SIG-M5 treated with dmso at 0.1 percent for 504 hours (cell line): ENCODE data around the gene CDH20.

Experiments
- DNase-seq: peaks from one replicate; lab custom pipeline; 2025; ENCODE audit not compliant: unreplicated experiment; lab: John Stamatoyannopoulos, UW

The CDH20 gene

DNA sequence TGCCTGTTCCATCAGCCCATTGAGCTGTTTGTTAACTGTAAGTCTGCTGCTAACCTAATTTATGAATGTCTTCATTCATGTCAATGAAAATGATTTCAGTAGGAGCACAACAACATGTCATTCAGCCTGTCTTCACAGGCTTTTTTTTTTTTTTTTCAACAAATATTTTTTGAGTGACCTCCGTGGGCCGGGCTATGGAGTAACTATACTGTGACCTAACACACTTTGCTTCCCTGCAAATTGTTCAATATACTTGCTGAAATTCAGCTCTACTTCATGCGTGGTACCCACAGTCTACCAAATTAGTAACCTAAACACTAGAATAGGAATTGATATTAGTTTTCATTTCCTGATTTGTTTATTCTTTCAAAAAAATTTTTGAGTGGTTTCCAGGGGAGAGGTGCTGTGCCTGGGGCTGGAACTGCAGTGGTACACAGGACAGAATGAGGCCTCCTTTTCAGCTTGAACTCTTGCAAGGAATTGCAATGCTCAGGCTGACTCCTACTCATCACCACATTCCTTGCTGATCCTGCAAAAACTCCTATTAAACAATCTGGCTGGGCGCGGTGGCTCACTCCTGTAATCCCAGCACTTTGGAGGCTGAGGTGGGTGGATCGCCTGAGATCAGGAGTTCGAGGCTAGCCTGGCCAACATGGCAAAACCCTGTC is 87.1 kb downstream of the CDH20 start:
- DNase-seq: no peak

DNA sequence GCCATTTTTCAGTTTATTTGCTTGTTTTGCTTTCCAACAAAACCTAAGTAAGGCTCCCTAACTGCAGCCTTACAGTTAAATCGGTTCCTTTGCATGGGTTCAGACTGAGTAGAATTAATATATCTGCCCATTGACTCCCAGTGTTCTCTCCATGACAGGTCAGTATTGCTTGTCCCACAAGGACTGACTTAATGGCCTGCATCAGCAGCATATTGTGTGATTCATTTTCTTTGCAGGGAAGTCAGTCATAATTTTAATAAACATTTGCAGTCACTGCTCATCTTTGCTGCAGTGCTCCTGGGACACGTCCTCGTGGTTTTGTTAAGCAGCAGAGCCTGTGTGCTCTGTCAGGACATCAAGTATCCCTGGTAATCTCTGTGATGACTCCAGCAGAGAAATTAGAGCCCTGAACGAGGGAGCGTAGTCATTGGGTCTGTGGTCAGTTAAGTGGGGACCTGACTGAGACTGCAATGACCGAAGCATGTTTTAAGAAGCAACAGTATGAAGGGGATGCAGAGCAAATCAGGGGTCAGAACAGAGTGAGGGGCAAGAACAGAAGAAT is 93.3 kb downstream of the CDH20 start:
- no peak for DNase-seq

DNA sequence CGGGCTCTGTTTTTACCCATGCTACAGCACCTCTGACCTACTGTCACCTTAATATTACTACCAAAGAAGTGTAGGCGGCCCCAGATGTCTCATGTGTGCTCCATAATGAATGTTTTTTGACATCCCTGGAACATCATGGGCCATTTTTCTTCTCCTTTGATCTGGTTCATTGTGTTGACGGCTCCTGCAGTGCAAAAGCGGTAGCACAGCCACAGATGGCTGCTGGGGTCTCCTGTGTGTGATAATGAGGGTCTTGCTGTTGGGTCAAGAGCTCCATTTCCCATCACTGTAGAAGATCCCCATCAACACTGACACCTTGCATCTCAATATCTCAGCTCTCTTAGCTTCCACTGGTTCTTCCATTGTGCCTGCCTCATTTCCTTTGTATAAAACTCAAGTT is 95.0 kb downstream of the CDH20 start:
- no peak for DNase-seq

DNA sequence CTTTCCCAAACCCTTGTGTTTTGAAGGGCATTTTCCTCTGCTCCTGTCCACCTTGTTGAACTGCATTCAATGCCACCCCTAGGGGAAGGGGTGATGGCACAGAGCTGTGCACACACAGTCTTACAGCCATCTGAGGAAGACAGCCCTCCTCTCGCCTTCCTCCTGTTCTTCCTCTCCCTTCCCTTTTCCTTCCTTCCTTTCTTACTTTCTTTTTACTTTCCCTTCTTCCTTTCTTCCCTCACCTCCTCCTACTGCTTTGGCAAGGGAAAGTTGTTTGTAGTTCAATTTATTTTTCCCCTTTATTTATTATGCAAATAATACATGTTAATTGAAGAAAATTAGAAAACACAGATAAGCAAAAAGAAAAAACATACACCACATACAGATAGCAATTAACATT is 99.4 kb downstream of the CDH20 start:
- DNase-seq: no peak

DNA sequence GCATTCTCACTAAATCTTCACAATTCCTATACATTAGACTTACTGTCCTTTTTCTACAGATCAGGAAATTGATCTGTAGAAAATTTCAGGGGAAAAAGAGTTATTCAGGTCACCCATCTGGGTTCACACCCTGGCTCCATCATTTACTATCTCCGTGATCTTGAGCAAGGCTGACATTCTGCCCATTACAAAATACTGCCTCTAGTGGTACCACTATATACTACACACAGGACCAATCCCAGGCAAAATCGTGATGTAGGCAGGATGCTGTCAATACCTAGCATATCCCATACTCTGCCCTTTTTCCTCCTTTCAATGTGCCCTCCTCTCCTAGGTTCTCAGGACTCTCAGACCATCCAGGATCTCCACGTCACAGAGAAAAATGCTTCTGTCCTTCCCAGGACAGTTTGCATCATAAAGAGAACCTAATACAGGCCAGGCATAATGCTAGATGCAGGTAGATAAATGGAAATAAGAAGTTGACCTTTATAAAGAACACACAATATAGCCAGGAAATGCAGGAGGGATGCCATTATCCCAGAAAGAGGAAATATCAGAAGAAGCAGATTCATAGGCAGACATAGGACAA is 101.9 kb downstream of the CDH20 start:
- DNase-seq: peak; percentile 32

DNA sequence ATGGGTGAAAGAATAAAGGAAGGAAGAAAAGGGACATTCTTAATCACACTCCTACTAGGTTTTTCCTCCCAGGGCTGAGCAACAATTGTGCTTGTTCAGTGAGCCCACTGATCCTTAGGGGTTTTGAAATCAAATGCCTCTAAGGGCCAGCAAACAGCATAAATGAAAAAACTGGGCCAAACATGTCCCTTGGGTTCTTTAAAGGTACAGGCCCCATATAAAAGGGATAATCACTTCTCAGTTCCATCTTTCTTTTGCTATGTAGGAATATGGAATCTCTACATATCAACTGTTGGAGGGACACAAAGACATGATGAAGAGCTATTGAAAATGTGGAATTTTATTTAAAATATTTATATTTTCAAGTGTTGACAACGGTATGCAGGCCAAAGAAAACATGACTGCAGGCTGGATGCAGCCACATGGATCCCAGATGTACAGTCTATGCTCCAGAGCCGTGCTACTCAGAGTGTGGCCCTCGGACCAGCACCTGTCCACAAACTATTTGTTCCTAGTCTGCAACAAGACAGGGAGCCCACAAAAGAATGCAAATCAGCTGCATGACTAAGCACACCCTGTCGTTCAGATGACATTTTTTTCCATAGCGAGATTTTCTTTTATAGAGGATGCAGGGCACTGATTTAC is 110.0 kb downstream of the CDH20 start:
- DNase-seq: no peak

DNA sequence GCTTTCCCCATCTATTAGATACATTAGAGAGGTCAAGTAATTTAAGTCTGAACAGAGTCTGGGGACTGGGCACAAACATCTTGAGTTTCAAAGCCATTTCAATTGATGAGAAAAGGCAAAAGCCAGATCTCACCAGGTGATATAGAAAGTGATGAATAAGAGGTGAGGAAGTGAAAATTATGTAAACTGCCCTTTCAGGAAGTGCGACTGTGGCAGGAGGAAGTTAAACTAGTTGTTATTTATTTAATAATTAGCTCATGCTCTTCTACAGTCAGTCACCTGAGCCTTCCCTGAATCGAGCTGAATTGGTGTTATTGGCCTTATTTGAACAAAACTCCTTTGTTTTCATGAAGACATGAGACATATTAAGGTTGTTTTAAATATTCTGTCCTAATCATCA is 115.1 kb downstream of the CDH20 start:
- DNase-seq: no peak

DNA sequence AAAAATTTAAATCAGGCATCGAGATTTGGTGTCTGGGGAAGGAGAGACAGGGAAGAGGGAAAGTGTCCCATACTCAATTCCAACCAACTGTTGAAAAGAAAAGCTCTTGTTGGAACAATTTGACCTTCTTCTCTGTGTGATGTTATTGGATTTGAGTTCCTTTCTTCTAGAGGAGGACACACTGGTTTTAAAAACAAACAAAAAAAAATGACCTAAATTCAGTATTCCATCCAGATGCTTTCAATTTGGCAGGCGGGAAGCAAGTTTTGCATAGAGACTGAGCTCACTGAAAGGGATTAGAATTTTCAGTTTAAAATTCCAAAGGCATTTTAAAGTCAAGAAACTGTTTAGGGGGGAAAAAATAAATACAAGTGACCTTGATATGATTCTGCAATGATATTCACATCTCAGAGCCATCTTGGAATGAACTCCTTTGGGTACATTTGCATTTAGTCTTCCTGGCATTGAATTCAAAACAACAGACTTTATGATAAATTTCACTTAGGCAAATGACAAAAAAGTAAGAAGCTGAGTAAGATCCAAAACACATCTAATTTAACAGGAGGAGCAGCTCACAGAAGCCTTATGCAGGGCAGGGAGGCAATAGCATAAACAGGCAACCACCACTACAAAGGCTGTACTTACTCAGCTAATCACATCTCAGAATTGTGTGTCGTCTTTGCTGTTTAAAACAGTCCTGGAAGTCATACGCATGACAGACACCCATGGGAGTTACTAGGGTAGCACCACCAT is 126.8 kb downstream of the CDH20 start:
- no peak for DNase-seq

DNA sequence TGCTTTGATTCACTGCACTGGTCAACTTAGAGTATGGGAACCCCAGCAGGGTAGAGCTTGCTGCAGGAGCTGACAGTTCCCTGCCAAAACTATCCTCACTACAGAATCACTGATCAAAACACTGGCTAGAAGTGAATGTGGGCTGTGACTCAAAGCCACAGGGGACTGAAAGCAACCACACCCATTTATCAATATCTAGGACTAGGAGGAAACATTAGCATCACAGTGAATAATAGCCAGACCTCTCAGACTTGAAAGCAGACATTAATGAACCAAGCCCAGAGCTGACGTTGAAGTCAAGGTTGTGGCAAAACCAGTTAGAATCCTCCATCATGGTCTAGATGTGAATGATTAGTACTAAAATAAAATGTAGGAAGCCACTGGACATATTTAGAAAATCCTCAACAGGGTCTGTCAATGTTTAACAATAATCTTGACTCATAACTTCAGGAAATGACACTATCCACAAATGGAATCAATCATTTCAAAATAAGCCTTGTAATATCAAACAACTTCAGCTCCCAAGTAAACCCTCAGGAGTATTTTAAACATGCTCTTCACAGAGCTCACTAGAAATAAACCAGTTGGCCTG is 131.4 kb downstream of the CDH20 start:
- DNase-seq: no peak

DNA sequence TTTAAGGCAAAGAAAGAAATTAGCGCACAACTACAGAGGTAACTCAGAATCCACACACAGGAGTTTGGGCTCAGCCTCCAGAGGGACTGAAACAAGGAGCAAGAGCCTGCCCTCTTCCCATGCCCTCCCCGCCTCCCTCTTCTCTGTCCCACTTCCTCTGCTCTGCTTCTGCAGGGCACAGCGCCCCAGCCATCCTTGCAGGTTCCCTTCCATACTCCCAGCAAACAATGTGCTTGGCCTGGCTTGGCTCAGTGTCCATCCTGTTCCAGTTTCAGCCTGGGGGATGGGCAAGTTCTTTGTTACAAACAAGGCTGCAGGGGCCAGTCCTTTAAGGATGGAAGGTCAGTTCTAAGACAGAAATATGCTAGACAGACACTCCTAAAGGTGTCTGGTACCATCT is 133.5 kb downstream of the CDH20 start:
- DNase-seq: no peak

DNA sequence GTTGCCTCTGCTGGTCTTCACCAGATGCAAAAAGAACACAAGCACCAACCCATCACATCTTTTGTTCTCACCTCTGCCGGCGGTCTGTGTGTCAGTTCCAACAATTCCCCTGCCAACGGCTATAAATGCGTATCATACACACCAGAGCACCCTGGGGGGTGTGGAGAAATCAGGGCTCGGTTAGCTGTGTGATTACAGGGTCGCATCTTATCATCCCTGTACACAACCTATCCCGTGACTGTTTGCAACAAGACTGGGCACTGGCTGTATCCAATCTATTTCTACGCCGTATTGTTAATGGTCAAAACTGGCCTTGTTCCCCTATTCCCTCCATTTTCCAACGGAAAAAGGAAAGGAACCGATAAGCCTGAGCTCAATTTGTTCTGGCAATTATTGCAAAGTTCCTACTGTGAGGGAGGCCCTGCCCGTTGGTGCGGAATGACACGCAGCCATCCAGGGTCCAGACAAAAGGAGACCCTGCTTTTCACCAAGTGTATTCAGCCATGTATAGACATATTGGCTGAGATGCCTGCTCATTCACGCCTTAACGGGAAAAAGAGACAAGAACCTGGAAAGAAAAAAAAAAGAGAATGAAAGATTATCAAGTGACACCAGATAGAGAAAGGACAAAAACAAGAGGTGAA is 136.9 kb downstream of the CDH20 start:
- no peak for DNase-seq

DNA sequence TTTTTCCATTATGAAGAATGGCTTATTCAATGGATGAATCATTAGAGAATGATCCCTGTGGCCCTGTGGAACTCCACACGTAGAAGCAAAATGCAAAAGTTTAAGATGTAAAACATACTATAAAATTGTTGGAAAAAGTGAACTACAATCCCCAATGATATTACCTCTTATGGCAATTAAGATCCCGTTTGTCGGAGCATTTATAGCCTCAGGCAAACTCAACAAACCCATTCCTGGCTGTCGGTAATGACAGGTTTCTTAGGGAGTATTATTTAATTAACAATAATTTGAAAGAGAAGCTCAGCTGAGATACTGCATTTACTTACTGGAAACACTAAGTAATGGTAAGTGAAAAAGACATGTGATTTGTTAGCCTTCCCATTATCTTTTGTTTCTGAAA is 138.3 kb downstream of the CDH20 start:
- DNase-seq: no peak

DNA sequence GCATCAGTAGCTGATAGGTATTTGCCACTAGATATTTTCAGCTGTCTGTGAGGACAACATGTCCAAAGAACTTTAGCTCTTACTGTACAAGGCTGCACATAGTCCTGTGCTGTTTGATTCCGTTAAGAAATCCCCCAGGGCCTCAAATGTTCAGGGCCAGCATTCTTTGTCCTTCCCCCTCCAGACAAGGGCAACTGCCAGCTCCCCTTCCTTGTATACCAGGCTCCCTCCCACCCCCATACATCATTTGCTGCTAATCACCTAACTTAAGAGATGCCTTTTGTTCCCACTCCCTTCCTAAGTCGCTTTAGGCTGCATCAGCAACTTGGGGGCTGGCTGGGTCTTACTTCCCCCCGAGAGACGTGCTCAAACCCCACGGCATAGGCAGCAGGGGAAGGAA is 138.7 kb downstream of the CDH20 start:
- no peak for DNase-seq

DNA sequence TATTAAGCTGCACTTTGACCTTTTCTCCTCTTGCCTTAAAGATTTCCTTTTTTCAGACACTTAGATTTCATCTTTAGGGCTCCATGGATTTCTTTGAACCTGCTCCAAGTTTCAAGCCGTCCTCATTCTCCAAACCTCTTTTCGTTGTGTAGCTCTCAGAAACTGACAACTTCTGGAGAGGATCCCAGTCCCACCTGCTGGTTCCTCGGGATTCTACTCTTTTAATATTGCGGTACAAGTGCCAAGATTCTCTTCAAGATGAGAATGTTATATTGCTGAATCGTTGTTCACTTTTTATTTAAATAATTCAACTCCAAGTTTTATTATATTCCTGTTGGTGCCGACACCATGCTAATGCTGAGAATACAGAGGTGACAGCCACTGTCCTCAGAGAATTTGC is 141.1 kb downstream of the CDH20 start:
- no peak for DNase-seq

DNA sequence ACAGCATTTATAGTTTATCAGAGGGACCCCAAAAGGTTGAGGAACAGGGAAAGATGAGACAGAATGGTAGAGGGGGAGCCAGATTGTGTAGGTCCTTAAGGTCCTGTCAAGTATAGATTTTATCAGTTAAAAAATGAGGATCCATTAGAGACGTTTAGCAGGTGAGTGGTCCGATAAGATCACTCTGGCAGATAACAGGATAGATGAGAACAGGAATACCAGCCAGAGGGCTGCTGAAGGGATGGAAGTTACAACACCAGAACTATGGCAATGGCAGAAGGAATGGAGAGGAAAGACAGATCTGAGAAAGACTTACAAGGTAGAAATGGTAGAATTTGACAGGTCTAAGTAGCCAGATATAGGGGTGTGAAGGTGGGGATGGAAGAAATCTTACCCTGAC is 141.7 kb downstream of the CDH20 start:
- DNase-seq: no peak

DNA sequence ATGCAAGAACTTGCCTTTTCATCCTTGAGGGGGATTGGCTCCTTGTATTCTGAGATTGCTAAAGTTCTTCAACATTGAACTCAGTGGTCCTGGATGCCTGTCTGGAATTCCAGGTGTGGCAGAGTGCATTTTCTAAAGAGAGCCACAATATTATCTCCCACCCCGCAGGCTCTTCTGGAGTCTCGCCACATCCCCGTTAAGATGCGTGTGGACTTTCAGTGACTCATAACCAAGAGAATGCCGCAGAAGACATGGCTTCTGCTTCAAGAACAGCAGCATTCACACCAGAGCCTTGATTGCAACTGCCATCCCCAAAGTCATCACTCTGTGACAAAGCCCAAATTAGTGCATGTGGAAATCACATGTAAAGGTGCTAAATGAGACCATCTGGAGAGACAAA is 142.7 kb downstream of the CDH20 start:
- no peak for DNase-seq

DNA sequence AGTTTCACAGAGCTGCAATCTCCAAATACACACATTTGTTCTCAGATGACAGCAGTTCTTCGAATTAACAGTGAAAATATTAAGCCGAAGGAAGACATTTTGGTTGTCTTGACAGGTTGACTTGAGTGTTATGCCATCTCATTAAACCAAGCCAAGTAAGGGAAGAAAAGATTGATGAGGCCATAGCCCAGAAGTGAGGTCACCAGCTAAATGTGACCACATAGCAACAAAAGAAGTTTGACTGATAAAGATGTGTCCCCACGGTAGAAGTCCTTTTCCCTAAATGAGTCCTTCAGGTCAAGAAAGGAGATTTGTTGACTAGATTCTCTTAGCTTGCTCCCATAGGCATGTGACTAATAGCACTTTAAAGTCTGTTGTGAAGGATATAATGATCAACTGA is 156.1 kb downstream of the CDH20 start:
- no peak for DNase-seq

DNA sequence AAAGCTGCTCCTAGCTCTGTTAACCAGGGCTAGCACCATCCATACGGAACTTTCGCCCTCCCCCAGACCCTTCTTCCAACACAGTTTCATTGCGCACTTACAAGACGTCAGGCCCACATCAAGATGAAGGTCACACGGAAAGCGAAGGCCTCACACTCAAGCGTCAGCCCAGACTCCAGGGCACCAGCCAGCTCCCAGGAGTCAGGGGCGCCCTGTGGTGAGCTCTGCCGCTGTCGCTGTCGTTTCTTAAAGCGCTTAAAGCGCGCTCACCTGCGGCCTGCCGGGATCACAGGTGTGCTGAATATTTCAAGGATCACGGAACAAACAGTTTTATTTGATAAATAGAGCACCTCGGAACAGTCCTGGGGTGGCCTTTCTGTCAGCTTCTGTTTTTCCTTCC is 163.1 kb downstream of the CDH20 start:
- DNase-seq: no peak

DNA sequence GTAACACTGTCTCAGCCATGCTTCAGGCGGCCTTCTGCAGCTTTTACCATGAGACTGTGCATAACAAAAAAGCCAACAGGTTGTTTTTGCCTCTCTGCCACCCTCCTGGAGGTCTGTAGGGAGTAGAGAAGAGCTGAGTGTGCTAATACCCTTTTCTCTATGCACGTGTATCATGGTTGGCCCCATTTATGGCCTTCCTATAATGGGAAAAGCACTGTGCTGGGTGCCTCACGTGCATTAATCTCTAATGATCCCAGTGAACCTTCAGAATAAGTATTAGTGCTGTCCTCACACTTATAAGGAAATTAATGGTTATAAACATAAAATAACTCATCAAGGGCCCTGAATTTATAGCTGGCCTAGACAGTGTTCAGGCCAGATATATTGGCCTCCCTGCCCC is 164.2 kb downstream of the CDH20 start:
- DNase-seq: no peak

DNA sequence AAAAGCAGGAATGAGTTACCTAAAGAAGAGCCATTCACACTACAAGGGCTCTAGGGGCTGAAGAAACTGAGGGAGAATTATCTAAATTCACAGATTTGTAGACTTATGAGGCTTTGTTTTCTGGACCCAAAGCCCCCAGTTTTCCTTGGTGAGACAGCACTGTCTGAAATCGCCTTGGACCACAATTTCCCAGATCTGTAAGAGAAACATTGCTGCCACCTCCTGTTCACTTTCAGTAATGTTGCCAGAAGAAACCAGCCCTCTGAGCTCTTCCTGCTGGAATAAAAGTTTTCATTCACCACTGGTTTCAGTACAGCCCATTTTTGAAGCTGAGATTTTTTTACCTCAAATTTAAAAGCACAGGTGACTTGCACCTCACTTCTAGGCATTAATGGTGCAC is 169.2 kb downstream of the CDH20 start:
- DNase-seq: peak; percentile 36

DNA sequence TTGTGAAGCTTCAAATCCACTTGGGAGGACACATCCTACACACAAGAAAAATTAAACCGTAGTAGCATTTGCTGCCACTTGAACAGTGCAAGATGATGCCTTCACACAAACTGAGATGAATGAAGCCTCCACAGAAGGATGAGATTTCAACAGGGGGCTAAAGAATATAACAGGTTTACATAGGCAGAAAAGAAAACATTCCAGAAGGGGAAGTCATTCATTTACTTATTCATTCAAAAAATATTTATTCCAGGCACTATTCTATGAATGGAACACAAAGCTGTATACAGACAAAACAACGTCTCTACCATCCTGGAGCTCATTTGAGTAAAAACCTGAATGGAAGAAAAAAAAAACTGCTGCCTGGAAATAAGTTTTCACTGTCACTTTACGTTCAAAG is 170.5 kb downstream of the CDH20 start:
- no peak for DNase-seq
